A673 (cell line): ENCODE data around the gene TADA3. TPM values are rescaled to one million over a fixed set of nuclear protein-coding genes. Genes with fewer than 3 reads are reported as not detected.

Source experiments
- BruUV-seq: library from RNA; stranded (reverse); fragments of 400-500 nt; replicated peaks from 2 replicates; lab custom pipeline; 2021; lab: Mats Ljungman, UMichigan
- CTCF ChIA-PET: fragments of 300-600 bp; sonication (Branson Sonifier 250); formaldehyde crosslinking; loops from one replicate; lab custom pipeline; 2022; ENCODE audit warnings: antibody characterized with exemption; lab: Charles Lee
- POLR2A ChIA-PET: fragments of 300-600 bp; sonication (Branson Sonifier 250); formaldehyde crosslinking; loops from one replicate; lab custom pipeline; 2022; ENCODE audit warnings: antibody characterized with exemption; ENCODE audit not compliant: low non-redundant PET; lab: Charles Lee
- DNase-seq: peaks from one replicate; pipeline ENCODE4 v3.0.0-alpha.2; 2015; ENCODE audit warnings: low spot score
- H3K27ac ChIP-seq: fragments of 200-600 bp; sonication (generic); 2 replicates; pipeline ENCODE4 v1.5.1; 2016; ENCODE audit warnings: mixed run types, low read depth, mild to moderate bottlenecking, mixed read lengths, antibody characterized with exemption, low read length; ENCODE audit not compliant: poor library complexity, severe bottlenecking
- H3K27me3 ChIP-seq: fragments of 200-600 bp; sonication (generic); replicated peaks from 2 replicates; pipeline ENCODE4 v1.6.1; 2017; ENCODE audit warnings: mixed run types, low read depth, mild to moderate bottlenecking, mixed read lengths, antibody characterized with exemption, low read length; ENCODE audit not compliant: insufficient read depth, poor library complexity
- H3K36me3 ChIP-seq: fragments of 200-600 bp; sonication (generic); 2 replicates; pipeline ENCODE4 v1.6.1; 2016; ENCODE audit warnings: mixed run types, mild to moderate bottlenecking, mixed read lengths, antibody characterized with exemption, low read length; ENCODE audit not compliant: insufficient read depth, poor library complexity, severe bottlenecking
- H3K4me1 ChIP-seq: fragments of 200-600 bp; sonication (generic); 2 replicates; pipeline ENCODE4 v1.6.1; 2017; ENCODE audit warnings: mixed run types, mild to moderate bottlenecking, mixed read lengths, antibody characterized with exemption, low read length; ENCODE audit not compliant: insufficient read depth, poor library complexity, severe bottlenecking
- H3K4me3 ChIP-seq: fragments of 200-600 bp; sonication (generic); 2 replicates; pipeline ENCODE4 v1.5.1; 2016; ENCODE audit warnings: low read depth, mixed run types, mild to moderate bottlenecking, mixed read lengths, low read length; ENCODE audit not compliant: poor library complexity, severe bottlenecking
- H3K9me3 ChIP-seq: fragments of 200-600 bp; sonication (generic); 2 replicates; pipeline ENCODE4 v1.6.1; 2016; ENCODE audit warnings: mixed run types, low read depth, mild to moderate bottlenecking, mixed read lengths, antibody characterized with exemption, low read length; ENCODE audit not compliant: poor library complexity, severe bottlenecking
- EZH2 ChIP-seq: fragments of 200-600 bp; sonication (generic); IDR thresholded peaks from 2 replicates; pipeline ENCODE4 v1.6.1; 2017; ENCODE audit warnings: borderline replicate concordance, low read depth, mild to moderate bottlenecking, mixed read lengths, antibody characterized with exemption, low read length; ENCODE audit not compliant: poor library complexity, severe bottlenecking
- intact Hi-C: fragments of 100-400 bp; cut with micrococcal nuclease; formaldehyde crosslinking; loops from one replicate; pipeline ENCODE4 v1.10.0; 2022; ENCODE audit not compliant: unreplicated experiment
- total RNA-seq: library from RNA; stranded (reverse); gene quantifications from 2 replicates; pipeline ENCODE4 v1.2.3, GENCODE V29; 2021
- TF ChIP-seq, protein P1 (sequence below): fragments of 300-800, 200-600 bp; sonication (generic); conservative IDR thresholded peaks from 2 replicates; pipeline ENCODE4 v1.5.1; 2017; ENCODE audit warnings: low read depth, mild to moderate bottlenecking, antibody characterized with exemption, low read length, moderate library complexity, mixed read lengths

The TADA3 gene
- total RNA-seq, 1 experiment from 2014 or later, result 46.1 TPM

DNA sequence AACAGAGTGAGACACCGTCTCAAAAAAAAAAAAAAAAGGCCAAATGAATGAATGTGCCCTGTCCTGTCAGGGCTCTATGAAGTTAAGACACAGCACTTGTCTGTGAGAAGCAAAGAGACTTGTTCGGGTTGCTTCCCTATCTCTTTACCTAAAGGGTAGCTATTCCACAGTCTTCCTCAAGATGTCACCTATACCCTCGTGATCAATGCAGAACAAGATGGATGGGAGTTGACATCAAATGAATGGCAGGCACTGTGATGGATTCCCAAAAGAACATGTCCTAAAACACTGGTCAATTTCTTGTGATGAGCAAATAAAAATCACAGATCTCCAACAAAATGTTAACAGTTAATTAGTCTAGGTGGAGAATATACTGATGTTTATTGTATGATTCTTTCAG lies 9.5 kb downstream of the TADA3 start:
- Histone ChIP-seq H3K36me3 (peaks cover 33% of the 10 kb centered on the region), H3K4me1 (no peaks in the 10 kb centered on the region), H3K9me3 (no peaks in the 10 kb centered on the region), H3K27me3 (no peaks in the 10 kb centered on the region), H3K27ac (no peak overlapping the region), H3K4me3 (no peak overlapping the region)
- no TSS peak for BruUV-seq
- CTCF ChIA-PET, result interaction anchor here (0.7 kb wide), 1 partner anchor 282 kb away, joined by 4 read pairs; no protein-coding TSS in a partner anchor
- POLR2A ChIA-PET, result interaction anchor here (0.7 kb wide), 1 partner anchor 1343 kb away, joined by 13 read pairs; no protein-coding TSS in a partner anchor
- intact Hi-C loops, result no loop called here
- DNase-seq, result no peak
- TF ChIP-seq, protein P1, sequence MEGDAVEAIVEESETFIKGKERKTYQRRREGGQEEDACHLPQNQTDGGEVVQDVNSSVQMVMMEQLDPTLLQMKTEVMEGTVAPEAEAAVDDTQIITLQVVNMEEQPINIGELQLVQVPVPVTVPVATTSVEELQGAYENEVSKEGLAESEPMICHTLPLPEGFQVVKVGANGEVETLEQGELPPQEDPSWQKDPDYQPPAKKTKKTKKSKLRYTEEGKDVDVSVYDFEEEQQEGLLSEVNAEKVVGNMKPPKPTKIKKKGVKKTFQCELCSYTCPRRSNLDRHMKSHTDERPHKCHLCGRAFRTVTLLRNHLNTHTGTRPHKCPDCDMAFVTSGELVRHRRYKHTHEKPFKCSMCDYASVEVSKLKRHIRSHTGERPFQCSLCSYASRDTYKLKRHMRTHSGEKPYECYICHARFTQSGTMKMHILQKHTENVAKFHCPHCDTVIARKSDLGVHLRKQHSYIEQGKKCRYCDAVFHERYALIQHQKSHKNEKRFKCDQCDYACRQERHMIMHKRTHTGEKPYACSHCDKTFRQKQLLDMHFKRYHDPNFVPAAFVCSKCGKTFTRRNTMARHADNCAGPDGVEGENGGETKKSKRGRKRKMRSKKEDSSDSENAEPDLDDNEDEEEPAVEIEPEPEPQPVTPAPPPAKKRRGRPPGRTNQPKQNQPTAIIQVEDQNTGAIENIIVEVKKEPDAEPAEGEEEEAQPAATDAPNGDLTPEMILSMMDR, result peak; percentile 36; the same call in 1 of the 2 replicates
- no peak for TF ChIP-seq EZH2

DNA sequence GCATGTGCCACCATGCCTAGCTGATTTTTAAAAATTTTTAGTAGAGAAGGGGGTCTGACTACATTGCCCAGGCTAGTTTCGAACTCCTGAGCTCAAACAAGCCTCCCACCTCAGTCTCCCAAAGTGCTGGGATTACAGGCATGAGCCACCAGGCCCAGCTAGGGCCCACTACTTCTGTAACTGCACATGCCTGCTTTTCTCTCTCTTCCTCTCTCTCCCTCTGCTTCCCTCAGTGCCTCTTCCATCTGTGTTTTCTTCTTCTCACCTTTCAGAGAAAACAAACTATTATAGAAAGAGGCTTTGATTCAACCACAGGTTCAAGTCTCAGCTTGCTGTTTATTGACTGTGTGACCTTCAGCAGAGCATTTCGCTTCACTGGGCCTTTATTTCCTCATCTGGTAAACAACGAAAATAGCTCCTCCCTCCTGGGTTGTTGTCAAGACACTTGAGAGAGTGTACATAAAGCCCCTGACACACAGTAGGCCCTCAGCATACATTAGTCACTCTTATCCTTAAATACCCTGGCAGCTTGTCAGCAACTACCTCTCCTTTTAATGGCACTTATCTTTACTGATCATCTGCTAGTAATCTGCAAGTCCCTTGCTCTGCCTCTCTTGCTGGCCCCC lies 10.2 kb downstream of the TADA3 start:
- Histone ChIP-seq H3K4me3 (no peak overlapping the region), H3K9me3 (no peaks in the 10 kb centered on the region), H3K36me3 (peaks cover 28% of the 10 kb centered on the region), H3K4me1 (no peaks in the 10 kb centered on the region), H3K27ac (no peak overlapping the region), H3K27me3 (no peaks in the 10 kb centered on the region)
- no peak for DNase-seq
- ChIA-PET CTCF (no interaction called here), POLR2A (no interaction called here)
- intact Hi-C loops, result no loop called here
- BruUV-seq, result no TSS peak
- TF ChIP-seq, protein P1, result no peak
- TF ChIP-seq EZH2, result no peak

- intact Hi-C loops, result no loop called here
- Histone ChIP-seq H3K9me3 (no peaks in the 10 kb centered on the region), H3K27ac (no peak overlapping the region), H3K27me3 (no peaks in the 10 kb centered on the region), H3K4me3 (no peak overlapping the region), H3K36me3 (peaks cover 26% of the 10 kb centered on the region), H3K4me1 (no peaks in the 10 kb centered on the region)
- ChIA-PET CTCF (no interaction called here), POLR2A (no interaction called here)
- no peak for DNase-seq
- BruUV-seq, result no TSS peak
- TF ChIP-seq, protein P1, result no peak
- no peak for TF ChIP-seq EZH2
These were observed 10.7 kb downstream of the TADA3 start for GRCh38 chr3:9781551-9781950.
